Measurements from ENCODE around the gene SRD5A1.

GRCh38 chr5:6684075-6684474, 50.8 kb downstream of the SRD5A1 start:
- TF ChIP-seq EZH2 (IDR thresholded peaks at IDR 0.05; ENCODE audit: insufficient read depth, poor library complexity, severe bottlenecking) (no peak), EZH2phosphoT487 (IDR thresholded peaks at IDR 0.05; ENCODE audit: insufficient read depth, low read depth) (no peak)
